ENCODE data around the gene ASPM. TPM values are rescaled to one million over a fixed set of nuclear protein-coding genes. Genes with fewer than 3 reads are reported as not detected.

The ASPM gene
- polyA plus RNA-seq, 1 of the 3 experiments (the other 2 are of a cell fraction), result 3.0 TPM

GRCh38 chr1:197183195-197183748, 36.8 kb upstream of the ASPM start (continued):
- TF ChIP-seq, protein P1, sequence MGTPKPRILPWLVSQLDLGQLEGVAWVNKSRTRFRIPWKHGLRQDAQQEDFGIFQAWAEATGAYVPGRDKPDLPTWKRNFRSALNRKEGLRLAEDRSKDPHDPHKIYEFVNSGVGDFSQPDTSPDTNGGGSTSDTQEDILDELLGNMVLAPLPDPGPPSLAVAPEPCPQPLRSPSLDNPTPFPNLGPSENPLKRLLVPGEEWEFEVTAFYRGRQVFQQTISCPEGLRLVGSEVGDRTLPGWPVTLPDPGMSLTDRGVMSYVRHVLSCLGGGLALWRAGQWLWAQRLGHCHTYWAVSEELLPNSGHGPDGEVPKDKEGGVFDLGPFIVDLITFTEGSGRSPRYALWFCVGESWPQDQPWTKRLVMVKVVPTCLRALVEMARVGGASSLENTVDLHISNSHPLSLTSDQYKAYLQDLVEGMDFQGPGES (IDR thresholded peaks at IDR 0.05; ENCODE audit: low read depth, low read length), result no peak
- no peak for TF ChIP-seq RXRA (IDR thresholded peaks at IDR 0.05; ENCODE audit: borderline replicate concordance, low read depth)

DNA sequence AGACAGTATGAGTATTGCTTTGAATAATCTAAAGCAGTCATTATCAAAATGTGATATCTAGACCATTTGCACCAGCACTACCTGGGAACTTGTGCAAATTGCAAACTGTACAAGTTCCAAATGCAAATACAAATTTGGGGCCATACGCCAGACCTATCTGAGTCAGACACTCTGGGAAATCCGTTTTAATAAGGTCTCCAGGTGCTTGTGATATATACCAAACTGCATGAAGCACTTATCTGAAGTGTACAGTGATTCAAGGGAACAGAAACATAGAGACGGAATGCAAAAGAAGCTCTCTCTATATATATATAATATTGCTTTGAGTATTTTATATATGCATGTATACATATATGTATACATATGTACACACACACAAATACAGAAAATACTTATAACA, 36.2 kb upstream of the ASPM start:
- WGBS (ENCODE audit: low lambda C conversion rate), result 95% methylated on average over 3 of the region's 3 CpGs
- Histone ChIP-seq H3K79me2 (ENCODE audit: insufficient read depth) (peaks cover 26% of the 10 kb centered on the region; the same call in 1 of the 2 replicates), H3K9me3 (0 out of 2 replicates have a peak, but pooled peaks cover 6% of the 10 kb centered on the region), H3K4me2 (no peak overlapping the region), H3K4me3 (ENCODE audit: low read depth in 2 of 2, low read length in 1 of 2) (no peak overlapping the region), H3K9ac (no peak overlapping the region), H4K20me1 (ENCODE audit: insufficient read depth) (no peaks in the 10 kb centered on the region), H3K36me3 (replicated peaks in 1 of 2; ENCODE audit: control insufficient read depth in 1 of 2, insufficient read depth in 2 of 2, low read length in 1 of 2) (peaks cover 83 to 84% of the 10 kb centered on the region in 2 experiments), H3K4me1 (ENCODE audit: control insufficient read depth in 1 of 2, insufficient read depth in 2 of 2, low read depth in 1 of 2, low read length in 1 of 2) (no peaks in the 10 kb centered on the region; a peak in 1 of 4 replicates), H3K9me2 (no peaks in the 10 kb centered on the region), H3K27me3 (ENCODE audit: insufficient read depth) (no peaks in the 10 kb centered on the region), H3F3A (replicated peaks; ENCODE audit: insufficient read depth) (no peaks in the 10 kb centered on the region), H3K27ac (ENCODE audit: low read depth in 2 of 2, low read length in 1 of 2) (no peak overlapping the region), H2AFZ (ENCODE audit: low read depth) (no peak overlapping the region)
- TF ChIP-seq GABPA (IDR thresholded peaks at IDR 0.05; ENCODE audit: low read depth) (no peak), ELF1 (IDR thresholded peaks at IDR 0.05) (no peak), TAF1 (IDR thresholded peaks at IDR 0.05; ENCODE audit: borderline replicate concordance, low read depth, low read length) (no peak), SMC3 (IDR thresholded peaks at IDR 0.05; ENCODE audit: low read depth, low read length) (no peak)
- ChIA-PET POLR2A (no interaction called here), CTCF (interaction anchor here (7.2 kb wide), 1 partner anchor 174 kb away, joined by 99 read pairs; no protein-coding TSS in a partner anchor)
- DNase-seq, result no peak

GRCh38 chr1:197181982-197182381, 35.5 kb upstream of the ASPM start:
- H3K4me2 ChIP-seq, result no peak overlapping the region
- H3K9me3 ChIP-seq, result 0 out of 2 replicates have a peak, but pooled peaks cover 6% of the 10 kb centered on the region
- H3K4me3 ChIP-seq (ENCODE audit: low read depth in 2 of 2, low read length in 1 of 2), result no peak overlapping the region
- no peaks in the 10 kb centered on the region for H3F3A ChIP-seq (replicated peaks; ENCODE audit: insufficient read depth)
- WGBS (ENCODE audit: low lambda C conversion rate), result 94% methylated on average over 3 of the region's 3 CpGs
- CTCF ChIA-PET, result interaction anchor here (3.0 to 7.2 kb wide), 2 partner anchors 134 to 174 kb away, joined by 14 to 99 read pairs; no protein-coding TSS in a partner anchor
- POLR2A ChIA-PET, result no interaction called here
- no peaks in the 10 kb centered on the region for H3K9me2 ChIP-seq
- H2AFZ ChIP-seq (ENCODE audit: low read depth), result no peak overlapping the region
- H3K27me3 ChIP-seq (ENCODE audit: insufficient read depth), result no peaks in the 10 kb centered on the region
- H3K79me2 ChIP-seq (ENCODE audit: insufficient read depth), result peaks cover 24% of the 10 kb centered on the region; the same call in 1 of the 2 replicates
- H3K4me1 ChIP-seq (ENCODE audit: control insufficient read depth in 1 of 2, insufficient read depth in 2 of 2, low read depth in 1 of 2, low read length in 1 of 2), result no peaks in the 10 kb centered on the region; a peak in 1 of 4 replicates
- TF ChIP-seq POLR2AphosphoS5 (IDR thresholded peaks at IDR 0.05; ENCODE audit: low read depth, low read length) (no peak), FOXM1 (IDR thresholded peaks at IDR 0.05; ENCODE audit: low read depth) (no peak), MEF2A (IDR thresholded peaks at IDR 0.05; ENCODE audit: borderline replicate concordance, low read depth) (no peak), RCOR1 (IDR thresholded peaks at IDR 0.05; ENCODE audit: low read length) (no peak), MAX (IDR thresholded peaks at IDR 0.05; ENCODE audit: low read depth) (no peak), CHD2 (IDR thresholded peaks at IDR 0.05; ENCODE audit: low read length, partially characterized antibody) (no peak), GATA2 (CRISPR knock-in tag; IDR thresholded peaks at IDR 0.05) (no peak), RFX5 (IDR thresholded peaks at IDR 0.05; ENCODE audit: low read length) (no peak), EP300 (IDR thresholded peaks at IDR 0.05; ENCODE audit: borderline replicate concordance in 1 of 2, low read depth in 1 of 2, low read length in 1 of 2) (no peak)
- TF ChIP-seq, protein P2, sequence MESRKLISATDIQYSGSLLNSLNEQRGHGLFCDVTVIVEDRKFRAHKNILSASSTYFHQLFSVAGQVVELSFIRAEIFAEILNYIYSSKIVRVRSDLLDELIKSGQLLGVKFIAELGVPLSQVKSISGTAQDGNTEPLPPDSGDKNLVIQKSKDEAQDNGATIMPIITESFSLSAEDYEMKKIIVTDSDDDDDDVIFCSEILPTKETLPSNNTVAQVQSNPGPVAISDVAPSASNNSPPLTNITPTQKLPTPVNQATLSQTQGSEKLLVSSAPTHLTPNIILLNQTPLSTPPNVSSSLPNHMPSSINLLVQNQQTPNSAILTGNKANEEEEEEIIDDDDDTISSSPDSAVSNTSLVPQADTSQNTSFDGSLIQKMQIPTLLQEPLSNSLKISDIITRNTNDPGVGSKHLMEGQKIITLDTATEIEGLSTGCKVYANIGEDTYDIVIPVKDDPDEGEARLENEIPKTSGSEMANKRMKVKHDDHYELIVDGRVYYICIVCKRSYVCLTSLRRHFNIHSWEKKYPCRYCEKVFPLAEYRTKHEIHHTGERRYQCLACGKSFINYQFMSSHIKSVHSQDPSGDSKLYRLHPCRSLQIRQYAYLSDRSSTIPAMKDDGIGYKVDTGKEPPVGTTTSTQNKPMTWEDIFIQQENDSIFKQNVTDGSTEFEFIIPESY (IDR thresholded peaks at IDR 0.05; ENCODE audit: borderline replicate concordance, low read depth), result no peak
- TF ChIP-seq, protein P3, sequence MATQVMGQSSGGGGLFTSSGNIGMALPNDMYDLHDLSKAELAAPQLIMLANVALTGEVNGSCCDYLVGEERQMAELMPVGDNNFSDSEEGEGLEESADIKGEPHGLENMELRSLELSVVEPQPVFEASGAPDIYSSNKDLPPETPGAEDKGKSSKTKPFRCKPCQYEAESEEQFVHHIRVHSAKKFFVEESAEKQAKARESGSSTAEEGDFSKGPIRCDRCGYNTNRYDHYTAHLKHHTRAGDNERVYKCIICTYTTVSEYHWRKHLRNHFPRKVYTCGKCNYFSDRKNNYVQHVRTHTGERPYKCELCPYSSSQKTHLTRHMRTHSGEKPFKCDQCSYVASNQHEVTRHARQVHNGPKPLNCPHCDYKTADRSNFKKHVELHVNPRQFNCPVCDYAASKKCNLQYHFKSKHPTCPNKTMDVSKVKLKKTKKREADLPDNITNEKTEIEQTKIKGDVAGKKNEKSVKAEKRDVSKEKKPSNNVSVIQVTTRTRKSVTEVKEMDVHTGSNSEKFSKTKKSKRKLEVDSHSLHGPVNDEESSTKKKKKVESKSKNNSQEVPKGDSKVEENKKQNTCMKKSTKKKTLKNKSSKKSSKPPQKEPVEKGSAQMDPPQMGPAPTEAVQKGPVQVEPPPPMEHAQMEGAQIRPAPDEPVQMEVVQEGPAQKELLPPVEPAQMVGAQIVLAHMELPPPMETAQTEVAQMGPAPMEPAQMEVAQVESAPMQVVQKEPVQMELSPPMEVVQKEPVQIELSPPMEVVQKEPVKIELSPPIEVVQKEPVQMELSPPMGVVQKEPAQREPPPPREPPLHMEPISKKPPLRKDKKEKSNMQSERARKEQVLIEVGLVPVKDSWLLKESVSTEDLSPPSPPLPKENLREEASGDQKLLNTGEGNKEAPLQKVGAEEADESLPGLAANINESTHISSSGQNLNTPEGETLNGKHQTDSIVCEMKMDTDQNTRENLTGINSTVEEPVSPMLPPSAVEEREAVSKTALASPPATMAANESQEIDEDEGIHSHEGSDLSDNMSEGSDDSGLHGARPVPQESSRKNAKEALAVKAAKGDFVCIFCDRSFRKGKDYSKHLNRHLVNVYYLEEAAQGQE (IDR thresholded peaks at IDR 0.05; ENCODE audit: low read depth, low read length), result no peak
- H3K9ac ChIP-seq, result no peak overlapping the region
- peaks cover 83 to 84% of the 10 kb centered on the region in 2 experiments for H3K36me3 ChIP-seq (replicated peaks in 1 of 2; ENCODE audit: control insufficient read depth in 1 of 2, insufficient read depth in 2 of 2, low read length in 1 of 2)
- no peaks in the 10 kb centered on the region for H4K20me1 ChIP-seq (ENCODE audit: insufficient read depth)
- H3K27ac ChIP-seq (ENCODE audit: low read depth in 2 of 2, low read length in 1 of 2), result no peak overlapping the region
- DNase-seq, result no peak
